GM23248 (cell line): Measurements from ENCODE around the gene POLA1.

Experiments used
- EZH2 ChIP-seq: fragments of 200-600 bp; sonication (generic); IDR thresholded peaks from 2 replicates; pipeline ENCODE4 v1.6.1; 2018; ENCODE audit warnings: antibody characterized with exemption, mild to moderate bottlenecking; ENCODE audit not compliant: insufficient read depth, poor library complexity, severe bottlenecking
- EZH2phosphoT487 ChIP-seq: fragments of 200-600 bp; sonication (generic); IDR thresholded peaks from 2 replicates; pipeline ENCODE4 v1.6.1; 2018; ENCODE audit warnings: antibody characterized with exemption, moderate library complexity, mild to moderate bottlenecking, low read depth; ENCODE audit not compliant: insufficient read depth

DNA sequence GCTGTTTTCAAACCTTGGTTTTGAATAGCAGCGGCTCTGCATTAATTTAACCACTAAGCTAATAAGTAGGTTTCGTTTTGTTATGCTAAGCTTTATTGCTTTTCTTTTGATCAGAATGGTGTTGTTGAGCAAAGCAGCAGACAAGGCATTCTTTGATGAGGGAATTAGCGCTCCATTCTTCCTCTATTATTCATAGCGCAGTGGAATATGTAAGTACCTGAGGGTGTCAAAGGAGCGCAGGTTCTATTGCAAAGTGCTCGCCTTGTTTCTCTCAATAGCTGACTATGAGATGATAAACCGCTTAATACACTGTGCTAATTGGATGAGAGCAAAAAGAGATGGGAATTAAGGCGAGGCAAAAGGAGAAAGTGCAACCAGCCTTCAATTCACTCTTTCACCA lies 305.8 kb downstream of the POLA1 start:
- TF ChIP-seq EZH2phosphoT487 (no peak), EZH2 (no peak)
